Esophagus squamous epithelium (tissue), 4 donors: Measurements from ENCODE around the gene SNRPA.

Experiments used
- CTCF ChIP-seq, 6 experiments: fragments of 450-650 bp in 4 of 6; fragments of 200-600 bp in 2 of 6; sonication (generic) in 2 of 6; IDR thresholded peaks; one replicate each; pipeline ENCODE4 v1.5.1; 2016 to 2019; ENCODE audit warnings: antibody characterized with exemption in 6 of 6, mild to moderate bottlenecking in 4 of 6, moderate library complexity in 4 of 6
- POLR2A ChIP-seq, 4 donors: fragments of 450-650 bp; IDR thresholded peaks; one replicate each; pipeline ENCODE4 v1.6.1; 2017; ENCODE audit warnings: antibody characterized with exemption in 4 of 4, mild to moderate bottlenecking in 4 of 4, moderate library complexity in 3 of 4

DNA sequence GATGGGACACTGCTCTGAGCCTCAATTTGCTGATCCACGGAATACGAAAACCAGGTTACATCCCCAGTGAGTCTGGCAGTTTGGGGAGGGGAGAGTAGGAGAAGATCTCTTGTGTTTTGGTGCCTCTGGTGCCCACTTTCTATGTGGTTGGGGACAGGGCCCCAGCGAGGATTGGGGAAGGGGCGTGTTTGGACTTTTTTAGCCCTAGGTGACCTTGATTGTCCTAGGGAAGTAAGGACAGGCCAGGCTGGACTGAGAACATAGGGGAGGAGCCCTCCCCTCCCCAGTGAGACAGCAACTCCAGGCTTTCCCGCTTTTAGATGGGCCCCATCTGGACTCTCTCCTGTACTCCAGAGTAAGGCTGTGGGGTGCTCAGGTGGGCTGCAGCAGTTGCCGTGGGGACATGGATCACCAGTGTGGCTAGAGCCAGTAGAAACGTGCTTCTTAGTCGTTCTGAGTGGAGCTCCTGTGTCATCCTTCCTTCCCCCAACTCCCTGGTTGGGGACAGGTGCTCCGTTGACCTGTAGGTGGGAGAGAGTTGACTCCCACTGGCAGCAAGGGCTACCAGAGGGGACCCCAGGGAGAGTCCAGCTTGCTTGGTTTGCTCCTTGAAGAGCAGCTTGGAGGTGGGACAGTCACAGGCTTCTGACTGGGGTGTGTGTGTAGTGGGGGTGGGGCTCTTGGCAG lies 52.3 kb downstream of the SNRPA start:
- TF ChIP-seq CTCF (IDR thresholded peaks at IDR 0.05) (no peak), POLR2A (IDR thresholded peaks at IDR 0.05) (no peak)
